IMR-90 (cell line): ENCODE measurements around the gene NDFIP2. TPM values are rescaled to one million over a fixed set of nuclear protein-coding genes. Genes with fewer than 3 reads are reported as not detected.

ENCODE experiments used
- ATAC-seq: fragments of 200-7000 bp; cut with Tn5 transposase; 2 replicates; pipeline ENCODE4 v1.9.1; 2020; ENCODE audit warnings: low read depth, mild to moderate bottlenecking, moderate library complexity
- BruUV-seq: library from RNA; stranded (reverse); fragments of 400-500 nt; replicated peaks from 2 replicates; lab custom pipeline; 2021; lab: Mats Ljungman, UMichigan
- CTCF ChIA-PET: fragments of 300-600 bp; formaldehyde crosslinking; extraction: SDS; loops from one replicate; lab custom pipeline; 2021; ENCODE audit warnings: antibody characterized with exemption; lab: Yijun Ruan, JAX
- POLR2A ChIA-PET: fragments of 300-600 bp; sonication (Branson Sonifier 250); formaldehyde crosslinking; loops from one replicate; lab custom pipeline; 2022; ENCODE audit warnings: antibody characterized with exemption; ENCODE audit not compliant: unreplicated experiment; lab: Charles Lee
- DNase-seq: peaks from one replicate; pipeline ENCODE4 v3.0.0; 2013
- H2AFZ ChIP-seq: replicated peaks from 2 replicates; pipeline ENCODE3; 2013; ENCODE audit warnings: low read length, mild to moderate bottlenecking; ENCODE audit not compliant: poor library complexity
- H2AK5ac ChIP-seq: 2 replicates; pipeline ENCODE4 v1.6.1; 2013; ENCODE audit warnings: low read depth, low read length, inconsistent platforms
- H2AK9ac ChIP-seq: replicated peaks from 2 replicates; pipeline ENCODE3; 2013; ENCODE audit warnings: mild to moderate bottlenecking, low read depth, low read length, moderate library complexity; ENCODE audit not compliant: poor library complexity
- H2BK120ac ChIP-seq: 2 replicates; pipeline ENCODE4 v1.6.1; 2013; ENCODE audit warnings: low read depth, low read length, inconsistent platforms
- H2BK15ac ChIP-seq: 3 replicates; pipeline ENCODE4 v1.6.1; 2013; ENCODE audit warnings: low read depth, low read length, inconsistent platforms
- H2BK20ac ChIP-seq: 2 replicates; pipeline ENCODE4 v1.6.1; 2013; ENCODE audit warnings: low read depth, mild to moderate bottlenecking, inconsistent platforms, low read length, moderate library complexity
- H2BK5ac ChIP-seq: 2 replicates; pipeline ENCODE4 v1.6.1; 2013; ENCODE audit warnings: mild to moderate bottlenecking, low read depth, low read length, inconsistent platforms; ENCODE audit not compliant: poor library complexity, severe bottlenecking
- H3K14ac ChIP-seq: replicated peaks from 2 replicates; pipeline ENCODE4 v1.6.1; 2013; ENCODE audit warnings: low read depth, low read length, inconsistent platforms
- H3K18ac ChIP-seq: 2 replicates; pipeline ENCODE4 v1.6.1; 2013; ENCODE audit warnings: low read depth, low read length, control low read depth
- H3K23ac ChIP-seq: 2 replicates; pipeline ENCODE4 v1.6.1; 2013; ENCODE audit warnings: low read depth, low read length, inconsistent platforms
- H3K27ac ChIP-seq: 2 replicates; pipeline ENCODE4 v1.5.1; 2013; ENCODE audit warnings: mild to moderate bottlenecking, control low read depth, low read length; ENCODE audit not compliant: insufficient read depth
- H3K27me3 ChIP-seq: 2 replicates; pipeline ENCODE4 v1.6.1; 2013; ENCODE audit warnings: low read length; ENCODE audit not compliant: control insufficient read depth, insufficient read depth
- H3K36me3 ChIP-seq: 2 replicates; pipeline ENCODE4 v1.6.1; 2013; ENCODE audit warnings: low read length, mixed read lengths; ENCODE audit not compliant: control insufficient read depth, insufficient read depth
- H3K4ac ChIP-seq: 2 replicates; pipeline ENCODE4 v1.6.1; 2013; ENCODE audit warnings: low read depth, low read length, inconsistent platforms
- H3K4me1 ChIP-seq: 2 replicates; pipeline ENCODE4 v1.6.1; 2013; ENCODE audit warnings: low read length, mixed read lengths; ENCODE audit not compliant: control insufficient read depth, insufficient read depth
- H3K4me2 ChIP-seq: 2 replicates; pipeline ENCODE4 v1.6.1; 2013; ENCODE audit warnings: low read depth, mild to moderate bottlenecking, control low read depth, low read length, moderate library complexity
- H3K4me3 ChIP-seq: 2 replicates; pipeline ENCODE4 v1.5.1; 2013; ENCODE audit warnings: low read depth, mild to moderate bottlenecking, control low read depth, low read length, moderate library complexity; ENCODE audit not compliant: insufficient read depth
- H3K56ac ChIP-seq: 2 replicates; pipeline ENCODE4 v1.6.1; 2013; ENCODE audit warnings: low read length, inconsistent platforms; ENCODE audit not compliant: insufficient read depth; ENCODE audit errors: extremely low read depth
- H3K79me1 ChIP-seq, 2 experiments: 2 replicates each; pipeline ENCODE4 v1.6.1; 2013; ENCODE audit warnings: low read length in 2 of 2, inconsistent platforms in 1 of 2, low read depth in 1 of 2
- H3K9ac ChIP-seq: 2 replicates; pipeline ENCODE4 v1.6.1; 2013; ENCODE audit warnings: low read depth, low read length, control low read depth
- H3K9me1 ChIP-seq: 2 replicates; pipeline ENCODE4 v1.6.1; 2013; ENCODE audit warnings: low read length, inconsistent platforms; ENCODE audit not compliant: insufficient read depth
- H3K9me3 ChIP-seq: 2 replicates; pipeline ENCODE4 v1.6.1; 2013; ENCODE audit warnings: low read length; ENCODE audit not compliant: control insufficient read depth, insufficient read depth
- H4K20me1 ChIP-seq: 2 replicates; pipeline ENCODE4 v1.6.1; 2013; ENCODE audit warnings: low read length, inconsistent platforms; ENCODE audit not compliant: insufficient read depth
- H4K5ac ChIP-seq: 2 replicates; pipeline ENCODE4 v1.6.1; 2013; ENCODE audit warnings: mild to moderate bottlenecking, low read depth, low read length, control low read depth
- H4K8ac ChIP-seq, 2 experiments: 2 replicates each; pipeline ENCODE4 v1.6.1; 2013; ENCODE audit warnings: low read depth in 2 of 2, low read length in 2 of 2, control low read depth in 1 of 2, inconsistent platforms in 1 of 2
- H4K91ac ChIP-seq: 2 replicates; pipeline ENCODE4 v1.6.1; 2013; ENCODE audit warnings: low read depth, low read length, inconsistent platforms; ENCODE audit not compliant: insufficient read depth
- MAFK ChIP-seq: IDR thresholded peaks from 2 replicates; pipeline ENCODE4 v1.6.1; 2012; ENCODE audit warnings: low read depth, low read length, improper control_type of control experiment
- SMC3 ChIP-seq: fragments of 150-350 bp; IDR thresholded peaks from 2 replicates; pipeline ENCODE4 v1.6.1; 2016; ENCODE audit warnings: low read depth, mild to moderate bottlenecking, antibody characterized with exemption, low read length, moderate library complexity
- WGBS, 2 experiments: methylation state at CpG; one replicate each; pipeline versions ENCODE4 v1.1.5 to v1.1.7; 2013; ENCODE audit warnings: missing lambda C conversion rate in 2 of 2; ENCODE audit not compliant: insufficient read length in 1 of 2; ENCODE audit errors: extremely low coverage in 2 of 2; 5-methylcytosine and 5-hydroxymethylcytosine counted together
- dilution Hi-C: fragments of 300-500 bp; cut with HindIII; formaldehyde crosslinking; loops from one replicate; pipeline ENCODE4 v1.14.3; 2018; ENCODE audit warnings: low sequenced_read_pairs; ENCODE audit not compliant: unreplicated experiment
- in situ Hi-C: fragments of 300-500 bp; cut with MboI; formaldehyde crosslinking; loops from 3 replicates; pipeline ENCODE4 v1.14.3; 2019; ENCODE audit warnings: low sequenced_read_pairs, inconsistent platforms, mixed read lengths
- intact Hi-C: fragments of 100-400 bp; cut with micrococcal nuclease; formaldehyde crosslinking; loops from 2 replicates; pipeline ENCODE4 v1.10.0; 2022
- polyA plus RNA-seq, 3 experiments: library from polyadenylated mRNA; depleted of rRNA; stranded (reverse); fragments of >200 nt; gene quantifications; 2 replicates each; pipeline ENCODE4 v1.2.3, GENCODE V29; 2012; ENCODE audit warnings: low replicate concordance in 1 of 3
- total RNA-seq: library from RNA; depleted of rRNA; stranded (reverse); fragments of >200 nt; gene quantifications from 2 replicates; pipeline ENCODE4 v1.2.3, GENCODE V29; 2012

Gene NDFIP2
- total and polyA plus RNA-seq, 2 of the 4 experiments (the other 2 are of a cell fraction) = 23.8 to 25.8 TPM

GRCh38 chr13:79497064-79497463, 16.1 kb downstream of the NDFIP2 start:
- no CpG with 5 or more reads among the region's 1 CpG for WGBS, 2 experiments
- CTCF ChIA-PET = no interaction called here

More at GRCh38 chr13:79497064-79497463, 16.1 kb downstream of the NDFIP2 start:
- Histone ChIP-seq H4K91ac (no peak overlapping the region), H3K27ac (no peak overlapping the region), H2AFZ (no peak overlapping the region), H2BK20ac (no peak overlapping the region), H2AK9ac (no peak overlapping the region), H4K8ac (no peak overlapping the region), H4K20me1 (peaks cover 13% of the 10 kb centered on the region; the same call in 1 of the 2 replicates), H2BK120ac (no peak overlapping the region), H3K14ac (no peak overlapping the region), H3K27me3 (no peaks in the 10 kb centered on the region), H2BK15ac (no peak overlapping the region), H3K4me2 (no peak overlapping the region), H3K4ac (no peak overlapping the region), H3K9ac (no peak overlapping the region), H3K9me3 (no peaks in the 10 kb centered on the region), H3K79me1 (peaks cover 18 to 36% of the 10 kb centered on the region in 2 experiments; a peak in 3 of 4 replicates), H2BK5ac (no peak overlapping the region), H3K36me3 (no peaks in the 10 kb centered on the region), H3K4me3 (no peak overlapping the region), H4K5ac (no peak overlapping the region), H3K9me1 (peaks cover 4% of the 10 kb centered on the region; the same call in 1 of the 2 replicates), H3K4me1 (no peaks in the 10 kb centered on the region; the same call in 1 of the 2 replicates), H2AK5ac (no peak overlapping the region), H3K56ac (no peak overlapping the region), H3K23ac (no peak overlapping the region), H3K18ac (no peak overlapping the region)
- intact Hi-C loops = no loop called here
- no peak for DNase-seq
- POLR2A ChIA-PET = no interaction called here
- ATAC-seq = no peak
- dilution Hi-C loops = no loop called here
- BruUV-seq = no TSS peak
- in situ Hi-C loops = no loop called here
- TF ChIP-seq MAFK (no peak), SMC3 (no peak)
